Measurements from ENCODE around the gene MYT1.
A peak's percentile ranks its signal among the peaks of the same experiment; 100 is the strongest.
"Not testable (repeated sequence)": the region's sequence is repeated elsewhere in the genome, so short reads cannot be mapped to it uniquely, and the experiment has no call there.

MYT1 gene

DNA sequence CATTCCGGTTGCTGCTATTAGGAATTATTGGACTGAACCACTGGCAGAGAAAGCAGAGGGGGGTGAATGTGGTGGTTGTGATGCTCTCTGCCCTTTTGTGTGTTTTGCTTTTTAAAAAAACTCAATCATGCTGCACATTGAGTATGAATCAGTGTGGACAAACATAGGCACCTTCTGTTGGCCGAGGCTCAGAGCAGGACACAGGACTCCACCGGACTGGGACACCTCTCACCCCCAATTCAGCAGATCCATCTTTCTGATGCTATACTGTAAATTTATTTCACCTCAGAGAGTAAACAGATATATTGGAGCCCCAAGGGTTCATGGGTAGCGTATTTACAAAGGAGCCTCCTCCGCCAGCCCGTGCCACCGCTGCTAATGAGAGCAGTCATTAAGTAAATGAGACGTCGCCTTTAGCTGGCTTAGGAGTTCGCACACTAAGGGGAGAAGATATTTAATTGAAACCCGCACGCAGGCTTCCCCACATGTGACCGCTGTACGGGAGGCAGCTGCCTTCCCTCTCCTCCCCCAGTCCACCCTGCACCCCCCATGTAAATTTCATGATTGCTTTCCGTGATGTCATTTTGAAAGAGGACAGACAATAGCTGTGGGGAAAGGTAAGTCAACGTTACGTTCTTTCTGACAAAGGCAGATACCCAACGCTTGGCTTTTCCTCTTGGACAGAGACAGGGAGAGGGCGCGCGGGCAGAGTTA is at the start of gene MYT1:
Gene MYT1, plus strand, starts transcription at position 330 of the 714 bp plus-strand sequence. CDS start 34,410 bp downstream, outside the sequence.
- DNase-seq (ENCODE audit: low read depth, low spot score): no peak

DNA sequence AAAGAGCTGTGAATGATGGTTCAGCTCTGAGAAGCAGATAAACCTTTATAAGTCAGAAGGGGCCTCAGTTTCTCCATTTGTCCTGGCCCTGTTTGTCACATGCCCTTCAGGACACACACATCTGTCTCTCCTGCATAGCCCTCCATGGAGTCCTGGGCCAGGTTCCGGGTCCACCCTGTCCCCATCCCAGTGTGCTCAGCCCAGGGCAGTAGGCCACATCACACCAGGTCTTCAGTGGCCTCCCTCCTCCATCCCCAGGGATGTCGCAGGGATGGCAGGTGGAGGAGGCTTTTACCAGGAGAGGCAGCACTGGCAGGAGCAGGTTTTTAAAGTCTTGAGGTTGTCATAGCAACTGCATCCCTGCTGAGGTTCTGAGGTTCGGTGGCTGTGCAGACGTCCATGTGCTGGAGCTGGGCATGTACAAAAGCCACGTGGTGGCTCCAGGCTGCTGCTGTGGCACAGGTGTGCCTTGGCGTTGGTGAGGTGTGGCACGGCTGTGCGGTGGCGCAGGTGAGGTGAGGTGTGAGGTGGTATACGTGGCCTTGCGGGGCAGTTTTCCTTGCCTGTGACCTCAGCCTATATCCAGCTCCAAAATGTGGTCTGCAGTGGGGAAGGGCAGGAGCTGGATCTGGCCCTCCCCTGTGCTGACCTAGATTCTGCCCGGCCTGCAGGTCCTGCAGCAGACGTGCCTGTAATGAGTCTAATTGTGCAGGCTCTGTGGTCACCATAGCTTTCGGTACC is 48.9 kb upstream of the MYT1 start:
- DNase-seq (ENCODE audit: low read depth, low spot score): peak; percentile 3

DNA sequence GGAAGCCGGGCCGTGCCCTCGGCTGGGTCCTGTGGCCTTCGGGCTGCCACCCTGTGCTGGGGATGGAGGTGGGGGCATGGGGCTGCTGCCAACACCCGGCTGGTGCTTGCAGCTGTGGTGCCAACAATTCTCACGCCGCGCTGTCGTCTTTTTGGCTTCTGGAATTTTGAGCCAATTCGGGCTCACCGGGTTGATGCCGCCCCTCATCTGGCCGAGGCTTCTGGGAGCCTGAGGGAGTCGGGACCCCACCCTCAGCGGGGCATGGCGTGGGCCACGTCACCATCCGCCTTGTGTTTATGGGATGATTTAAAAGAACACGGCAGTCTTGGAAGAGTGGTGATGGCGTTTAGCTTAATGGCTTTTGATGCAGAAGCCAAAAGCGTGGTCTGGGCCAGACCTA is 48.2 kb upstream of the MYT1 start:
- peak; percentile 1 for DNase-seq (ENCODE audit: low read depth, low spot score)

DNA sequence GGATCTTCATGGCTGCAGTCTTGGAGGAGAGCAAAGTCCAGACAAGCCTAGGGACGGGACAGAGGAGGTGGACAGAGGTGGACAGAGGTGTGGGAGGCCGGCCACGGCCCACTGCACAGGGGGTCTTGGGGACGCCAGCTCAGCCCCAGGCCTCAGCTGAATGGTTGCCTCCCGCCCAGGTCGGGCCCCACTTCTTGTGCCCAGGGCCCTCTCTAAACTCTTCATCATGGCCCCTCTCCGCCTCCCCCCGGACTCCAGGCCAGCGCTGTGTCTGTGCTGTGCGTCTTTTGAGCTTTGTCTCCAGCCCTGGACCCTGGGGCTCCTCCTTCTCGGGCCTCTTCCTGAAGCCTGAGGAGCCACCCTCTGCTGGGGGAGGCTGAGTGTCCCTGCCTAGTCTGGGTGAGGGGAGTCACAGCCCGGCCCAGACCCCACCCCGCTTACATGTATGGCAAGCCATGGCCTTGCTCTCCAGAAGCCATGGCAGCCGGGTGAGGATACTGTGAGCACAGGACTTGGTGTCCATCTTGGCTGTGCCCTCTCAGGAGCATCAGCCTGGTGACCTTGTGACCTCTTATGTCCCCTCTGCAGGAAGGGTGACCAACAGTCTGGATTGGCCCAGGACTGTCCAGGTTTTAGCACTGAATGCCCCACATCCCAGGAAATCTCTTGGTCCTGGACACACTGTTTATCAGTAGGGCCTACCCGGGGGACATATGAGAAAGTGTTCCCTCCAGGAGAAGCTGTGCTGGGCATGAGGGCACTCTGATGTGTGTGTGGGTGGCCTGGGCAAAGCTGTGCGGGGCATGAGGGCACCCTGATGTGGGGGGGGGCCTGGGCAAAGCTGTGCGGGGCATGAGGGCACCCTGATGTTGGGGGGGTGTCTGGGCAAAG is 47.5 kb upstream of the MYT1 start:
- peak; percentile 0 for DNase-seq (ENCODE audit: low read depth, low spot score)

DNA sequence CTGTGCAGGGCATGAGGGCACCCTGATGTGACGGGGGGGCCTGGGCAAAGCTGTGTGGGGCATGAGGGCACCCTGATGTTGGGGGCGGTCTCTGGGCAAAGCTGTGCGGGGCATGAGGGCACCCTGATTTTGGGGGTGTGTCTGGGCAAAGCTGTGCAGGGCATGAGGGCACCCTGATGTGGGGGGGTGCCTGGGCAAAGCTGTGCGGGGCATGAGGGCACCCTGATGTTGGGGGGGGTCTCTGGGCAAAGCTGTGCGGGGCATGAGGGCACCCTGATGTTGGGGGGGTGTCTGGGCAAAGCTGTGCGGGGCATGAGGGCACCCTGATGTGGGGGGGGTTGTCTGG is 46.8 kb upstream of the MYT1 start:
- DNase-seq (ENCODE audit: low read depth, low spot score): not testable (repeated sequence)

DNA sequence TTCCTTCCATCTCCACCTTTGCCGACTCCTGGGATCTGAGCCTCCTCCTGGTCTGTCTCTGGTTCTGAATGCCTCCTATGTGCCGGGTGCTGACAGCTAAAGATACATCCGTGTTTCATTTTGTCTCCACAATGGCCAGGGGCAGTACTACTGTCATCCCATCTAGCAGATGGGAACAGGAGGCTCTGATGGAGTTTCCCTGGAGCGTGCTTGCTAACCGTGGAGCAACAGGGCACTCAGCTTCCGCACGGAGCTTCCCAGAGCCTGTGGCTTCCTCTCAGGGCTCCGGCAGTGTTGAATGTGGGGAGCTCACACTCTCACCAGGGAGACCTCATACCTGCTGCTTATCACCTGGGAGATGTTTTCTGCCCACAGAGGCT is 45.0 kb upstream of the MYT1 start:
- no peak for DNase-seq (ENCODE audit: low read depth, low spot score)

DNA sequence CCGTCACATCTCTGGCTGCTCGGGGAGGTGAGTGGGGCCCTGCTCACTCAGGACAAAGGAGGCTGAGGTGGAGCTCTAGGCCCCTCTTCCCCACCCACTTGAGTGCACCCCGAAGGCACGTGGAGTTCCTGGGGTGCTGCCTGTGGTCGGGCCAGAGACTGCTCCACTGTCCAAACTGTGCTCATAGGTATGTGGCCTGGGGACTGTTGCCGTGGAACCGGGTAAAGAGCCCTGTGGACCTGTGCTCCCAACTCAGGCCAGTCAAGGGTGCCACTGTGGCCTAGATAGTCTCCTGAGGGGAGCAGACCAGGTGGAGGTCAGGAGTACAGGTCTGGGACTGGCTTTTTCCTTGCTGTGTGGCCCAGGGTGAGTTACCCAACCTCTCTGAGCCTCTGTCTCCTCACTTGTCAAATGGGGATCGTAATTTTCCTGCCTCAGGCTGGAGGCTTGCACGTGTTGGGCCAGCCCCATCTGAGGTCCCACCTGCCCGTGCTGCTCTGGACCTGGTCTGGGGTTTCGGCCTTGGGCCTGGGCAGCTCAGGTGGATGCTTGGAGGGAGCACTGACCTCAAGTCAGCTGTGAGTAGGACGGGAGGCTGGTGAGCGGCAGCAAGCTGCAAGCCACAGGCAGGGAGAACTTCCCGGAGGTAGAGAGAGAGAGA is 44.4 kb upstream of the MYT1 start:
- DNase-seq (ENCODE audit: low read depth, low spot score): no peak

DNA sequence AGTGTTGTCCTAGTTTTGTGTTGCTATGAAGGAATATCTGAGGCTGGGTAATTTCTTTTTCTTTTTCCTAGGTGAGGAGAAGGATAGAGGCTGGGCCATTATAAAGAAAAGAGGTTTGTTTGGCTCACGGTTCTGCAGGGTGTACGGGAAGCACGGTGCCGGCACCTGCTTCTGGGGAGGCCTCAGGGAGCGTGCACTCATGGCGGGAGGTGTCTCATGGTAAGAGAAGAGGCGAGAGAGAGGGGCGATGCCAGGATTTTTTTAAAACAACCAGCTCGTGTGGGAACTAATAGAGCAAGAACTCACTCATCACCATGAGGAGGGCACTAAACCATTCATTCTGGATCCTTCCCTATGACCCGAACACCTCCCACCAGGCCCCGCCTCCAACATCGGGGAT is 42.7 kb upstream of the MYT1 start:
- no peak for DNase-seq (ENCODE audit: low read depth, low spot score)

DNA sequence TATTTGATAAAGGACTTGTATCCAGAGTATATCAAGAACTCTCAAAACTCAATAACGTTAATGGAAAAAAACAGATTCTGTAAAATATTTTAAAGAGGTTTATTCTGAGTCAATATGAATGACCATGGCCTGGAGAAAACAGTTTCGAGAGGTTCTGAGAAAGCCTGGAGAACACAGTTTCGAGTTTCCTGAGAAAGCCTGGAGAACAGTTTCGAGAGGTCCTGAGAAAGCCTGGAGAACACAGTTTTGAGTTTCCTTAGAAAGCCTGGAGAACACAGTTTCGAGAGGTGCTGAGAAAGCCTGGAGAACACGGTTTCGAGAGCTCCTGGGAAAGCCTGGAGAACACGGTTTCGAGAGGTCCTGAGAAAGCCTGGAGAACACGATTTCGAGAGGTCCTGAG is 41.3 kb upstream of the MYT1 start:
- not testable (repeated sequence) for DNase-seq (ENCODE audit: low read depth, low spot score)

DNA sequence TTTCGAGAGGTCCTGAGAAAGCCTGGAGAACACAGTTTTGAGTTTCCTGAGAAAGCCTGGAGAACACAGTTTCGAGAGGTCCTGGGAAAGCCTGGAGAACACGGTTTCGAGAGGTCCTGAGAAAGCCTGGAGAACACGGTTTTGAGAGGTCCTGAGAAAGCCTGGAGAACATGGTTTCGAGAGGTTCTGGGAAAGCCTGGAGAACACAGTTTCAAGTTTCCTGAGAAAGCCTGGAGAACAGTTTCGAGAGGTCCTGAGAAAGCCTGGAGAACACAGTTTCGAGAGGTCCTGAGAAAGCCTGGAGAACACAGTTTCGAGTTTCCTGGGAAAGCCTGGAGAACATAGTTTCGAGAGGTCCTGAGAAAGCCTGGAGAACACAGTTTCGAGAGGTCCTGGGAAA is 40.7 kb upstream of the MYT1 start:
- not testable (repeated sequence) for DNase-seq (ENCODE audit: low read depth, low spot score)

DNA sequence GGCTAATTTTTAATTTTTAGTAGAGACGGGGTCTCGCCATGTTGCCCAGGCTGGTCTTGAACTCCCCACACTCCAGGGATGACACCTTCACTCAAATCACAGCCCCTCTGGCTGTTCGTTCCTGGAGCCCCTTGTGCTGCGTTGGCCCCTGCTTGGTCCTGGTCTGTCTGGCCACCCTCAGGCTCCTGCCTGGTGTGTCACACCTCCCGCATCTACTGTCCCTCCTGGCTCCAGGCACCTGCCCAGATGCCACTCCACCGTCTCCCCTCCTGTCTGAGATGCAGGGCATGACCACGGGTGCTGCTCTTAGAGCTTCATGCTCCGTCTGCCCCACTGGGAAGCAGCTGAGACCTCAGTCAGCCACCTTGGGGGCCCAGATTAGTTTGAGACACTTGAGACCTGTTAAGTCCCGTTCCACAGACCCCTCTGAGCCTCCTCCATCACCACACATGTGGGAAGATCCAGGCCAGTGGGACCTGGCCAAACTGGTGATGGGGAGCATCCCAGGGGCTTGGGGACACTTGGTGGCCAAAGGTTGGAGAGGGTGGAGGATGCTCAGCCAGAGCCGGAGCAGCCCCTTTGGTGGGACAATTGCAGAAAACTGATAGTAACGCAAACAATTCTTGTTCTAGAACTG is 35.0 kb upstream of the MYT1 start:
- no peak for DNase-seq (ENCODE audit: low read depth, low spot score)

DNA sequence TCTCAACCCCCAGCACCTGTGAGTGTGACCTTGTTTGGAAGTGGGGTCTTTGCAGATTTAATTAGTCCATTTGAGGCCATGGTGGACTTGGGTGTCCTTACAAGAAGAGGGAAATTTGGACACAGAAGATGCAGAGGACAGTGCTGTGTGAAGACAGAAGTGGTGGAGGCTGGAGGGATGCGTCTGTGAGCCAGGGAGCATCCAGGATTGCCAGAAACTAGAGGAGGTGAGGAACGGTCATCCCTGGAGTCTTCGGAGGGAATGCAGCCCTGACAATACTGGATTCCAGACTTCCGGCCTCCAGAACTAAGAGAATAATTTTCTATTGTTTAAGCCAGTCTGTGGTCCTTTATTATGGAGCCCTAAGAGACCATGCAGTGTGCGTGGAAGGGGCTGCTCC is 34.0 kb upstream of the MYT1 start:
- no peak for DNase-seq (ENCODE audit: low read depth, low spot score)

DNA sequence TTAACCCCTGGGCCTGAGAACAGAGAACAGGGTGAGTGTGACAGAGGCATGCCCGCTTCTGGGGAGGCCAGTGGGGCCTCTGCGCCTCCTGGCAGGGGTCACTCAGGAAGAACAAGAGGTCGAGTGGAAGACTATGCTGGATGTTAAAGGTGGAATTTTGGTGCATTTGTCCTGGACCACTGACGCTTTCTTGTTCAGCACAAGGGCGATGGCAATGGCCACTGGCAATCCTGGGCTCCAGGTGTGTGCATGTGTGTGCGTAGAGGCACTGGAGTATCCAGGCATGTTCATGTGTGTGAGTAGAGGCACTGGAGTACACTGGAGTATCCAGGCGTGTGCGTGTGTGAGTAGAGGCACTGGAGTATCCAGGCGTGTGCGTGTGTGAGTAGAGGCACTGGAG is 33.4 kb upstream of the MYT1 start:
- no peak for DNase-seq (ENCODE audit: low read depth, low spot score)

DNA sequence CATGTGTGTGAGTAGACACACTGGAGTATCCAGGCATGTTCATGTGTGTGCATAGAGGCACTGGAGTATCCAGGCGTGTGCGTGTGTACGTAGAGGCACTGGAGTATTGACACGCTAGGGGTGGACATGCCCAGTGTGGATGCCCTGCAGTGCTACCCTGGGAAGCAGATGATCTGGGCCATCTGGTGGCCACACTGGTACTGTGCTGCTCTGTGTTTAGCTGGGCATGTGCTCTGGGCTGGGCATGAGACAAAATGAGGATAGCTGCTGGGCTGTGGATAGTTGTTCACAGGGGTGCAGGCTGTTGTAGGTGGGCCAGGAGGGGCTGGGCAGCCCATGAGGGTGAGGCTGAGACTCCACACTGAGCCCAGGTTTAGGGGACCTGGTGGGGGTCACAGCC is 32.8 kb upstream of the MYT1 start:
- DNase-seq (ENCODE audit: low read depth, low spot score): no peak

DNA sequence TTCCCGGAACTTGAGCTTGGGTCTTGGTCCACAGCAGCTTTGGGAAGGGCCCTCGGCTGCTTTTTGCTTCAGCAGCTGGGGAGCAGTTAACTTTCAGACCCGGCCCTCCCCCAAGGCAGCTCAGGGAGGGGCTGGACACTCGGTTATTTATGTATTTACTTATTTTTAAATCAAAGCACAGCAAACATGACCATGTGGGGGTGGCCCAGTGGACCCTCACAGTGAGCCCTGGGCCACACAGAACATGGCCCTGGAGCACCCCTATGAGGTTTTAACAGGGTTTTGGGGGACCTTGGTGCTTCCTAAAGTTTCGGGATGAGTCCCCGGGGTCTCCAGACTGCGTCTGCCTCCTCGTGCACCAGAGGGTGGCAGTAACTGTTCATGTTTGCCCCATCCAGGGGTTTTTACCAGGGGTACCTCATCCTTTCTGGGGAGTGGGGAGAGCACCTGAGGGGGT is 30.3 kb upstream of the MYT1 start:
- no peak for DNase-seq (ENCODE audit: low read depth, low spot score)

DNA sequence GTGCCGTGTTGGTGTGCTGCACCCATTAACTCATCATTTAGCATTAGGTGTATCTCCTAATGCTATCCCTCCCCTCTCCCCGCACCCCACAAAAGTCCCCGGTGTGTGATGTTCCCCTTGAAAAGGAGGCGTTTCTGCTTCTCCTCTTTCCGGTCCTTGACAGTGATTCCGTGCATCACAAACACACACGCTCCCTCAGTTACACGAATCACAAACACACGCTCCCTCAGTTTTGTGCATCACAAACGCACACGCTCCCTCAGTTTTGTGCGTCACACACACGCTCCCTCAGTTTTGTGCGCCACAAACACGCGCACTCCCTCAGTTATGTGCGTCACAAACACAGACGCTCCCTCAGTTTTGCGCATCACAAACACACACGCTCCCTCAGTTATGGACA is 29.5 kb upstream of the MYT1 start:
- not testable (repeated sequence) for DNase-seq (ENCODE audit: low read depth, low spot score)

DNA sequence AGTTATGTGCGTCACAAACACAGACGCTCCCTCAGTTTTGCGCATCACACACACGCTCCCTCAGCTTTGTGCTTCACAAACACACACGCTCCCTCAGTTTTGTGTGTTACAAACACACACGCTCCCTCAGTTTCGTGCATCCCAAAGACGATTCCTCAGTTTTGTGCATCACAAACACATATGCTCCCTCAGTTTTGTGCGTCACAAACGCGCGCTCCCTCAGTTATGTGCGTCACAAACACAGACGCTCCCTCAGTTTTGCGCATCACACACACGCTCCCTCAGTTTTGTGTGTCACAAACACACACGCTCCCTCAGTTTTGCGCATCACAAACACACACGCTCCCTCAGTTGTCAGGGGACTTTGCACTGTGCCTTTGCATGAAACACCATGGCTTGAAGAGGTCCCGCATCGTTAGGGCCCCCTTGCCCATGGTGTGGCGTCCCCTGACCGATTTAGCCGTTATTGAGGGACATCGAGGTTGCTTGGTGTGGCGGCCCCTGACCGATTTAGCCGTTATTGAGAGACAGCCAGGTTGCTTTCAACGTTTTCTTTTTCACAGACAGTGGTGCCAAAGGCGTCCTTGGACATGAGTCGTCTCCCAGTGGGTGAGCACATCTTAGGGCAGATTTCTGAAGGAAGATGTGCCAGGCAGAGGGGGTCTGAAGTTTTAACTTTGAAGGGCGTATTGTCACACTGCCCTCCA is 28.1 kb upstream of the MYT1 start:
- DNase-seq (ENCODE audit: low read depth, low spot score): no peak

DNA sequence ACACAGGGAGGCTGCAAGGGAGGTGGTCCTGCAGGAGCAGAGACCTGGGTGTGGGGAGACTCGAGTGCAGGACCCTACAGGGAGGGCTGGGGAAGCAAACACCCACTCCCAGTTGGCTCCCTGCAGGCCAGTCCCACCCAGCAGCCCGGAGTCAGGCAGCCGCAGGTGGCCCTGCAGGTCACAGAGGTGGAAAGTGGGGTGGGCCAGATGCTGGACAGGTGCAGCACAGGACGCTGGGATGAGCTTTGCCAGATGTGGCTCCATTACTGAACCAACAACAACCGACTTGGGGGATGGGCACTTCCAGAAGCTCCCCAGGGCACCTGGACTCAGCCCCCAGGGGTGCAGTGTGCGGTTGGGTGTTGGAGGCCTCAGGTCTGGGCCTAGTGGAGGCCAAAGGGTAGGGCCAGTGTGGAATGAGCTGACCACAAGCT is 26.6 kb upstream of the MYT1 start:
- DNase-seq (ENCODE audit: low read depth, low spot score): no peak

DNA sequence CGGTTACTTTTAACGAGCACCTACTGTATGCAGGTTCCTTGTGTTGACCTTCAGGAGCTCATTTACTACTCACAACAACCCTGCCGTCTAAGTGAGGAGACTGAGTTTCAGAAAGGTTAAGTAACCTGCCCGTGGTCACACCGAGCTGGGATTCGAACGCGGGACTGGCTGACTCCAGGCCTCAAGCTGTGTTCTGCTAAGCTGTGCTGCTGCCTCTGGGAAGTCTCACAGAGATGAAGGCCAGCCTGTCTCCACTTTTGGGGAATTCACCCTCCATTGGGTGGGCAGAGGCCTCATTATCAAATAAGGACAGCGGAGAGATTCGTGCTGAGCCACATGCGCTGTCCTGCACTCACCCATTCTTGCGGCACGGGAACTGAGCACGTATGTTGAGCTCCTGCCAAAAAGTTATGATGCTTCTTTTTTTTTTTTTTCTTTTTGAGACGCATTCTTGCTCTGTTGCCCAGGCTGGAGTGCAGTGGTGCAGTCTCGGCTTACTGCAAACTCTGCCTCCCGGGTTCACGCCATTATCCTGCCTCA is 25.9 kb upstream of the MYT1 start:
- DNase-seq (ENCODE audit: low read depth, low spot score): no peak
